ENCODE data around the gene PHF20.

DNA sequence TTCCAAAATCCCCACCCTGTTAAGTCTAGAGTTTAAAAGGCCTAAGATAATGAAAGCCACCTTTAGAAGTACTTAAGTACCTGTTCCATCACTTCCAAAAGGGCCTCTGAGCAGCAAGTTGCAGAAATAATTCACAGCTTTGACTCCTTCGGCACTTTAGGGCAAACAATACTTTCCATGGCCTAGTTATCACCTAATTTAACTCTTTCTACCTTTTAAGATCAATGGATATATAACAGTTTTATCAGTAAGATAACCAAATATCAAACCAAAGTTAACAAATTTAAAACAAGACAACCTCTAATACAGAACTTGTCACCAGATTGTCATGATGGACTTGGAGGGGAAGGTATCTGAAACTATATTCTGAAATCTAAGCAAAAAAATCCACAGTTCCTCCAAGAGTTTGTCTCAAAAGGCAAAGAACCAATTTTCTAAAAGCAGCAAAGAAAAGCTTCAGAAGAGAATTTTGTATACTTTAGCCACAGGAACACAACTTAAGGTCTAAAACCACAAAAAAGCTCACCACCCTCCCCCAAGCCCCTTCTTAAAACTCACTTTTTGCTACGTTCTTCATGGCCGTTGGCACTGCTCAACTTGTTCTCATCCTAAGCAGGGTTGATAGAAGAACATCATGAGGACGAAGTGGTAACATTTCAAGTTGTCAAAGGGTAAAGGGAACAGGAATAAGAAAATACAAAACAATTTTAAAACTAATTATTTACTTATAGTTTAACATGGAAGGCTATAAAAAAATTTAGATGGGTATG lies 33.2 kb upstream of the PHF20 start:
- TF ChIP-seq, protein P1, sequence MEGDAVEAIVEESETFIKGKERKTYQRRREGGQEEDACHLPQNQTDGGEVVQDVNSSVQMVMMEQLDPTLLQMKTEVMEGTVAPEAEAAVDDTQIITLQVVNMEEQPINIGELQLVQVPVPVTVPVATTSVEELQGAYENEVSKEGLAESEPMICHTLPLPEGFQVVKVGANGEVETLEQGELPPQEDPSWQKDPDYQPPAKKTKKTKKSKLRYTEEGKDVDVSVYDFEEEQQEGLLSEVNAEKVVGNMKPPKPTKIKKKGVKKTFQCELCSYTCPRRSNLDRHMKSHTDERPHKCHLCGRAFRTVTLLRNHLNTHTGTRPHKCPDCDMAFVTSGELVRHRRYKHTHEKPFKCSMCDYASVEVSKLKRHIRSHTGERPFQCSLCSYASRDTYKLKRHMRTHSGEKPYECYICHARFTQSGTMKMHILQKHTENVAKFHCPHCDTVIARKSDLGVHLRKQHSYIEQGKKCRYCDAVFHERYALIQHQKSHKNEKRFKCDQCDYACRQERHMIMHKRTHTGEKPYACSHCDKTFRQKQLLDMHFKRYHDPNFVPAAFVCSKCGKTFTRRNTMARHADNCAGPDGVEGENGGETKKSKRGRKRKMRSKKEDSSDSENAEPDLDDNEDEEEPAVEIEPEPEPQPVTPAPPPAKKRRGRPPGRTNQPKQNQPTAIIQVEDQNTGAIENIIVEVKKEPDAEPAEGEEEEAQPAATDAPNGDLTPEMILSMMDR (IDR thresholded peaks at IDR 0.05; ENCODE audit: extremely low read depth in 1 of 2, insufficient read depth in 1 of 2, low read depth in 1 of 2, low read length in 2 of 2): no peak
- no peak for TF ChIP-seq GATA2 (IDR thresholded peaks at IDR 0.05; ENCODE audit: insufficient read depth, insufficient read length, low read depth, low read length)
- TF ChIP-seq POLR2AphosphoS5 (IDR thresholded peaks at IDR 0.05; ENCODE audit: insufficient read depth, low read depth, low read length): no peak
- TF ChIP-seq POLR2A (IDR thresholded peaks at IDR 0.05; ENCODE audit: low read depth, low read length): no peak
- TF ChIP-seq EZH2 (IDR thresholded peaks at IDR 0.05; ENCODE audit: borderline replicate concordance, low read depth, low read length, severe bottlenecking): no peak
- TF ChIP-seq, protein P2, sequence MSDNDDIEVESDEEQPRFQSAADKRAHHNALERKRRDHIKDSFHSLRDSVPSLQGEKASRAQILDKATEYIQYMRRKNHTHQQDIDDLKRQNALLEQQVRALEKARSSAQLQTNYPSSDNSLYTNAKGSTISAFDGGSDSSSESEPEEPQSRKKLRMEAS (IDR thresholded peaks at IDR 0.05; ENCODE audit: insufficient read depth, insufficient read length): no peak
- TF ChIP-seq MYC (IDR thresholded peaks at IDR 0.05; ENCODE audit: low read depth, low read length): no peak
